ENCODE data around the gene ZNF266. TPM values are rescaled to one million over a fixed set of nuclear protein-coding genes. Genes with fewer than 3 reads are reported as not detected.
A peak's percentile ranks its signal among the peaks of the same experiment; 100 is the strongest.

Gene ZNF266
- total and polyA plus RNA-seq, 10 of the 15 experiments (the other 5 are each of a cell fraction or from before 2014, with no cell fraction given), result 7.7 to 67.7 (median 25.0) TPM

GRCh38 chr19:9431475-9431874, 3.9 kb downstream of the ZNF266 start:
- TF ChIP-seq RAD21 (IDR thresholded peaks at IDR 0.05; ENCODE audit: insufficient read depth, low read depth, low read length), result 0 out of 2 replicates have a peak, but pooled peaks have one; percentile 24
- peak; percentile 14 to 41 (median 25); a peak in 3 of 6 replicates for TF ChIP-seq CTCF (IDR thresholded peaks at IDR 0.05 in 2 of 3, conservative IDR thresholded peaks at IDR 0.05 in 1 of 3; ENCODE audit: control insufficient read depth in 2 of 3, extremely low read depth in 1 of 3, insufficient read depth in 1 of 3, low read depth in 3 of 3, low read length in 3 of 3)
- TF ChIP-seq E2F4 (IDR thresholded peaks at IDR 0.05; ENCODE audit: low read depth, low read length), result no peak
- no peak overlapping the region for H3K27ac ChIP-seq (ENCODE audit: control insufficient read depth, insufficient read depth)
- no peaks in the 10 kb centered on the region for H3K27me3 ChIP-seq (replicated peaks in 1 of 2; ENCODE audit: control insufficient read depth in 2 of 2, insufficient read depth in 2 of 2, low read length in 1 of 2)
- ATAC-seq, result no peak
- in situ Hi-C loops (cut with MboI), result no loop called here
- H3K36me3 ChIP-seq (ENCODE audit: control insufficient read depth in 2 of 2, insufficient read depth in 2 of 2, low read length in 1 of 2), result peaks cover 0 to 16% of the 10 kb centered on the region in 2 experiments
- no peak overlapping the region for H3K4me3 ChIP-seq
- no TSS peak for BruUV-seq (replicated peaks)
- no peak overlapping the region for H3K4me2 ChIP-seq (ENCODE audit: control insufficient read depth, insufficient read depth)
- H3K9me3 ChIP-seq (replicated peaks; ENCODE audit: control insufficient read depth, insufficient read depth, low read length), result peaks cover 1% of the 10 kb centered on the region; the same call in 2 of the 3 replicates
- DNase-seq (ENCODE audit: low read depth, low spot score), result no peak
- H2AFZ ChIP-seq (ENCODE audit: control insufficient read depth, low read depth, low read length), result no peak overlapping the region
- CTCF ChIA-PET, result interaction anchor here (0.6 to 1.3 kb wide), 3 partner anchors 14 to 296 kb away, joined by 3 to 4 read pairs (median 3); no protein-coding TSS in a partner anchor
- H3K79me2 ChIP-seq (ENCODE audit: control insufficient read depth, insufficient read depth, low read length), result peaks cover 6% of the 10 kb centered on the region
- intact Hi-C loops (cut with micrococcal nuclease; ENCODE audit: unreplicated experiment), result loop anchor here (10.0 kb wide), 1 partner anchor 117 kb away; no protein-coding TSS in a partner anchor
- FAIRE-seq, result no peak
- 99% methylated on average over 7 of the region's 7 CpGs for WGBS (ENCODE audit: insufficient coverage, insufficient replicate concordance, low lambda C conversion rate, missing lambda C conversion rate)
- H4K20me1 ChIP-seq (ENCODE audit: control insufficient read depth, insufficient read depth), result no peaks in the 10 kb centered on the region
- SMC1A ChIA-PET (ENCODE audit: uncharacterized antibody, unreplicated experiment), result no interaction called here
- POLR2A ChIA-PET, result no interaction called here
- RAD21 ChIA-PET (ENCODE audit: unreplicated experiment), result interaction anchor here (0.6 kb wide), 1 partner anchor 223 kb away, joined by 3 read pairs; no protein-coding TSS in a partner anchor
- H3K9ac ChIP-seq (ENCODE audit: control insufficient read depth, insufficient read depth, low read length), result no peak overlapping the region
- H3K4me1 ChIP-seq (ENCODE audit: control insufficient read depth, insufficient read depth, low read length), result no peaks in the 10 kb centered on the region

All from GM12878 (cell line).